Measurements from ENCODE around the gene VCL.
"Not testable (repeated sequence)": the region's sequence is repeated elsewhere in the genome, so short reads cannot be mapped to it uniquely, and the experiment has no call there.

VCL gene

GRCh38 chr10:74122060-74122459 lies 124.1 kb downstream of the VCL start:
- TF ChIP-seq CTCF (IDR thresholded peaks at IDR 0.05; ENCODE audit: control insufficient read depth, extremely low read depth, insufficient read depth): no peak
- H3K4me3 ChIP-seq (ENCODE audit: low read depth, low read length): no peak overlapping the region
- no peak for DNase-seq (ENCODE audit: low read depth)

- DNase-seq (ENCODE audit: low read depth): no peak
- no peak overlapping the region for H3K4me3 ChIP-seq (ENCODE audit: low read depth, low read length)
- TF ChIP-seq CTCF (IDR thresholded peaks at IDR 0.05; ENCODE audit: control insufficient read depth, extremely low read depth, insufficient read depth): no peak
Observed at GRCh38 chr10:74123081-74123480, 125.2 kb downstream of the VCL start.

- no peak for TF ChIP-seq CTCF (IDR thresholded peaks at IDR 0.05; ENCODE audit: control insufficient read depth, extremely low read depth, insufficient read depth)
- no peak overlapping the region for H3K4me3 ChIP-seq (ENCODE audit: low read depth, low read length)
- no peak for DNase-seq (ENCODE audit: low read depth)
Observed at GRCh38 chr10:74133923-74134820, 136.3 kb downstream of the VCL start.

GRCh38 chr10:74135452-74135851 lies 137.5 kb downstream of the VCL start:
- no peak overlapping the region for H3K4me3 ChIP-seq (ENCODE audit: low read depth, low read length)
- no peak for DNase-seq (ENCODE audit: low read depth)
- no peak for TF ChIP-seq CTCF (IDR thresholded peaks at IDR 0.05; ENCODE audit: control insufficient read depth, extremely low read depth, insufficient read depth)

- no peak for DNase-seq (ENCODE audit: low read depth)
- TF ChIP-seq CTCF (IDR thresholded peaks at IDR 0.05; ENCODE audit: control insufficient read depth, extremely low read depth, insufficient read depth): no peak
- no peak overlapping the region for H3K4me3 ChIP-seq (ENCODE audit: low read depth, low read length)
Observed at GRCh38 chr10:74137992-74138391, 140.1 kb downstream of the VCL start.

- not testable (repeated sequence) for DNase-seq (ENCODE audit: low read depth); H3K4me3 ChIP-seq (ENCODE audit: low read depth, low read length)
Observed at GRCh38 chr10:74138596-74138995, 140.7 kb downstream of the VCL start.

- no peak for TF ChIP-seq CTCF (IDR thresholded peaks at IDR 0.05; ENCODE audit: control insufficient read depth, extremely low read depth, insufficient read depth)
- DNase-seq (ENCODE audit: low read depth): no peak
- no peak overlapping the region for H3K4me3 ChIP-seq (ENCODE audit: low read depth, low read length)
Observed at GRCh38 chr10:74139981-74140380, 142.1 kb downstream of the VCL start.
